HG03378 (cell line): ENCODE measurements around the gene GCAT.
"Not testable (repeated sequence)": the region's sequence is repeated elsewhere in the genome, so short reads cannot be mapped to it uniquely, and the experiment has no call there.

ENCODE experiments used
- ATAC-seq: cut with Tn5 transposase; IDR thresholded peaks from one replicate; pipeline ENCODE4 v1.9.1; 2021; ENCODE audit warnings: mild to moderate bottlenecking, moderate library complexity; ENCODE audit not compliant: unreplicated experiment

Gene GCAT

GRCh38 chr22:37782340-37783168 is 25.2 kb upstream of the GCAT start:
- ATAC-seq, result no peak

- ATAC-seq, result no peak
These were observed 22.8 kb upstream of the GCAT start for GRCh38 chr22:37784829-37785495.

- ATAC-seq, result no peak
These were observed 17.5 kb upstream of the GCAT start for GRCh38 chr22:37790234-37790633.

GRCh38 chr22:37792494-37792893 is 15.2 kb upstream of the GCAT start:
- ATAC-seq, result no peak

- ATAC-seq, result no peak
These were observed 13.4 kb upstream of the GCAT start for GRCh38 chr22:37794376-37794775.

- no peak for ATAC-seq
These were observed 11.7 kb upstream of the GCAT start for GRCh38 chr22:37796079-37796478.

- not testable (repeated sequence) for ATAC-seq
These were observed 10.5 kb upstream of the GCAT start for GRCh38 chr22:37797259-37797658.

- ATAC-seq, result no peak
These were observed 9.7 kb upstream of the GCAT start for GRCh38 chr22:37797874-37798500.

GRCh38 chr22:37799979-37800378 is 7.8 kb upstream of the GCAT start:
- not testable (repeated sequence) for ATAC-seq

GRCh38 chr22:37801946-37802309 is 5.8 kb upstream of the GCAT start:
- no peak for ATAC-seq

GRCh38 chr22:37802310-37803194 is 5.2 kb upstream of the GCAT start:
- no peak for ATAC-seq

- ATAC-seq, result no peak
These were observed 4.5 kb upstream of the GCAT start for GRCh38 chr22:37803195-37803638.

GRCh38 chr22:37803639-37804351 is 3.9 kb upstream of the GCAT start:
- ATAC-seq, result no peak

- ATAC-seq, result no peak
These were observed 3.3 kb upstream of the GCAT start for GRCh38 chr22:37804352-37804880.

GRCh38 chr22:37804881-37805809 is 2.6 kb upstream of the GCAT start:
- ATAC-seq, result no peak

- no peak for ATAC-seq
These were observed 1.9 kb upstream of the GCAT start for GRCh38 chr22:37805810-37806277.

- no peak for ATAC-seq
These were observed 1.1 kb upstream of the GCAT start for GRCh38 chr22:37806409-37807333.

- no peak for ATAC-seq
These were observed 542 bp downstream of the GCAT start for GRCh38 chr22:37808294-37808657.
